C4-2B (cell line): Measurements from ENCODE around the gene GPR37L1.

ENCODE experiments used
- H3K27ac ChIP-seq: fragments of 450-650 bp; 2 replicates; pipeline ENCODE4 v1.5.1; 2017
- ZFX ChIP-seq: fragments of 450-650 bp; IDR thresholded peaks from 2 replicates; pipeline ENCODE4 v1.6.1; 2017
- TF ChIP-seq, protein P1 (sequence below): fragments of 450-650 bp; conservative IDR thresholded peaks from 2 replicates; pipeline ENCODE4 v1.5.1; 2017; ENCODE audit warnings: mild to moderate bottlenecking

Gene GPR37L1

DNA sequence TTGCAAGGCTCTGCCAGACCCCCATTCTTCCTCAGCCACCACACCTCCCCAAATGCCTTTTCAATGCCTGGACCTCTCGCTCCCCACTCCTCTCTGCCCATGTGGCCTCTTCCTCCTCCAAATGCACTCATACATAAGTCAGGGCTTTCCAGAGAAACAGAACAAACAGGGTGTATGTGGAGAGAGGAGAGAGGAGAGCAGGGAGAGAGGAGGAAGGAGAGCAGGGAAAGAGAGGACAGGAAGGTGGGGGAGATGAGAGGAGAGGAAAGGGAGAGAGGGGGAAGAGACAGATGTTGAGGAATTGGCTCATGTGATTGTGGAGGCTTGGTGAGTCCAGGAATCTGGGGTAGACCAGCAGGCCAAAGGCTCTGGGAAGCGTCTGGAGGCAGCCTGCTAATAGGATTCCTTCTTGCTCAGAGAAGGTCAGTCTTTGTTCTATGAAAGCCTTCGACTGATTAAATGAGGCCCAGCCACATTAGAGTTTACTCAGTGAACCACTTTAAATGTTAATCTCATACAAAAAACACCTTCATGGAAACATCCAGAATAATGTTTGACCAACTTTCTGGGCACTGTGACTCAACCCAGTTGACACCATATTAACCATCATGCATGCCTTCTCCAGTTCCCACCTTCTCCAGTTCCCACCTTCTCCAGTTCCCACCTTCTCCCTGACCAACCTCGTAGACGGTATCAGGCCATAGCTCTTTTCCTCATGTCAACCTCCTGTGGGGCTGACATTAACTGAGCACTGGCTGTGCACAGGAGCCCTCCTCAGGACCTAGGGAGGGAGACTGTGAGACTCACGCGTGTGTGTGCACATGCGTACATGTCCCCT is 59.5 kb downstream of the GPR37L1 start:
- TF ChIP-seq, protein P1, sequence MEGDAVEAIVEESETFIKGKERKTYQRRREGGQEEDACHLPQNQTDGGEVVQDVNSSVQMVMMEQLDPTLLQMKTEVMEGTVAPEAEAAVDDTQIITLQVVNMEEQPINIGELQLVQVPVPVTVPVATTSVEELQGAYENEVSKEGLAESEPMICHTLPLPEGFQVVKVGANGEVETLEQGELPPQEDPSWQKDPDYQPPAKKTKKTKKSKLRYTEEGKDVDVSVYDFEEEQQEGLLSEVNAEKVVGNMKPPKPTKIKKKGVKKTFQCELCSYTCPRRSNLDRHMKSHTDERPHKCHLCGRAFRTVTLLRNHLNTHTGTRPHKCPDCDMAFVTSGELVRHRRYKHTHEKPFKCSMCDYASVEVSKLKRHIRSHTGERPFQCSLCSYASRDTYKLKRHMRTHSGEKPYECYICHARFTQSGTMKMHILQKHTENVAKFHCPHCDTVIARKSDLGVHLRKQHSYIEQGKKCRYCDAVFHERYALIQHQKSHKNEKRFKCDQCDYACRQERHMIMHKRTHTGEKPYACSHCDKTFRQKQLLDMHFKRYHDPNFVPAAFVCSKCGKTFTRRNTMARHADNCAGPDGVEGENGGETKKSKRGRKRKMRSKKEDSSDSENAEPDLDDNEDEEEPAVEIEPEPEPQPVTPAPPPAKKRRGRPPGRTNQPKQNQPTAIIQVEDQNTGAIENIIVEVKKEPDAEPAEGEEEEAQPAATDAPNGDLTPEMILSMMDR, result no peak
- TF ChIP-seq ZFX, result no peak
- H3K27ac ChIP-seq, result no peak overlapping the region
